Progenitor cell of endocrine pancreas (in vitro differentiated cells): ENCODE results near the gene MNDA. TPM values are rescaled to one million over a fixed set of nuclear protein-coding genes. Genes with fewer than 3 reads are reported as not detected.
A peak's percentile ranks its signal among the peaks of the same experiment; 100 is the strongest.

Source experiments
- DNase-seq: peaks from one replicate; pipeline ENCODE4 v3.0.0; 2021; ENCODE audit warnings: low spot score; ENCODE audit not compliant: unreplicated experiment
- H3K27ac Mint-ChIP-seq: 2 replicates; pipeline ENCODE4 v1.8.0; 2021; ENCODE audit warnings: mild to moderate bottlenecking, moderate library complexity, mixed read lengths
- H3K27me3 Mint-ChIP-seq: 2 replicates; pipeline ENCODE4 v1.8.0; 2021; ENCODE audit warnings: mixed read lengths
- H3K36me3 Mint-ChIP-seq: 2 replicates; pipeline ENCODE4 v1.8.0; 2022; ENCODE audit warnings: mixed read lengths; ENCODE audit not compliant: insufficient read depth
- H3K4me1 Mint-ChIP-seq: 2 replicates; pipeline ENCODE4 v1.8.0; 2021; ENCODE audit warnings: low read depth, mixed read lengths
- H3K4me3 Mint-ChIP-seq: 2 replicates; pipeline ENCODE4 v1.8.0; 2021; ENCODE audit warnings: low read depth, mild to moderate bottlenecking, moderate library complexity, mixed read lengths
- H3K9me3 Mint-ChIP-seq: 2 replicates; pipeline ENCODE4 v1.8.0; 2021; ENCODE audit warnings: low read depth, mixed read lengths
- CTCF ChIP-seq: fragments of 200-600 bp; sonication (generic); IDR thresholded peaks from one replicate; pipeline ENCODE4 v1.5.0; 2021; ENCODE audit warnings: antibody characterized with exemption, mild to moderate bottlenecking; ENCODE audit not compliant: unreplicated experiment
- long read RNA-seq: library from polyadenylated mRNA; unstranded; transcript quantifications from one replicate; pipeline ENCODE4 v2.0.0, GENCODE V29; 2020
- total RNA-seq: library from RNA; stranded (reverse); gene quantifications from 2 replicates; pipeline ENCODE4 v1.2.1, GENCODE V29; 2021

MNDA gene
- total RNA-seq, result not detected in 2 replicates
- long read RNA-seq, result 0 reads

DNA sequence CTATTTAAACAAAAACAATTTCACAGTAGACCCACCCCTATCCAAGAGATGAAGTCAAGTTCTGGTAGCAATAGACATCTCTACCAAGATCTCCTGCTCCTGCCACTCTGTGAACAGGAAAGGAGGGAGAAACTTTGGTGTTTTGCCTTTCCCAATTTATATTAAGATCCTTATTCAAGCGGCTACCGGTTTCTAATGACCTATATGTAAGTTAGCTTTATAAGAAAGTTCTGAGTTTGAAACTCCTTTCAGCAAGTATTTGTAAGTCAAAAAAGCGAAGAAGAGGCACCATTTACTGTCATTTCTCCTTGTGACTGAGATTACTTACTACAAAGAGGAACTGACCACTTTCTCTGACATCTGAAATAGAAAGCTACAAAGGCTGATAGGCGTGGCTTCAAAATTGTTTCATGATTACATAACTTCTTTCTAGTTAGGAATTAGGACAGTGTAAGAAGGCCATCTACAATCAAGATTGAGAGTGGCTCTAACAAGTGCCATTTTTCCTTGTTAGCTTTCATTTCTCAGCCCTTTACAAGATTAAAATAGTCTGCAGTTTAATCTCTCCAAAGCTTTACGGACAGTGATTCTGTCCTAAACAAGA lies at the start of gene MNDA:
Gene MNDA, plus strand, starts transcription at position 448 of the 604 bp plus-strand sequence. CDS start 10,803 bp downstream, outside the sequence.
- Mint-ChIP-seq H3K27ac (no peak within 1 kb of the TSS), H3K9me3 (peaks cover 25% of the 10 kb centered on the region), H3K27me3 (no peaks in the 10 kb centered on the region), H3K4me3 (no peak within 1 kb of the TSS), H3K4me1 (no peaks in the 10 kb centered on the region), H3K36me3 (no peaks in the 10 kb centered on the region)
- TF ChIP-seq CTCF, result no peak
- DNase-seq, result no peak

- Mint-ChIP-seq H3K27ac (no peak overlapping the region), H3K4me1 (peaks cover 1% of the 10 kb centered on the region), H3K4me3 (no peak overlapping the region), H3K9me3 (peaks cover 7% of the 10 kb centered on the region), H3K36me3 (no peaks in the 10 kb centered on the region), H3K27me3 (peaks cover 3% of the 10 kb centered on the region)
- no peak for DNase-seq
- TF ChIP-seq CTCF, result peak; percentile 32
Observed at GRCh38 chr1:158793604-158794003, 37.5 kb upstream of the MNDA start.

DNA sequence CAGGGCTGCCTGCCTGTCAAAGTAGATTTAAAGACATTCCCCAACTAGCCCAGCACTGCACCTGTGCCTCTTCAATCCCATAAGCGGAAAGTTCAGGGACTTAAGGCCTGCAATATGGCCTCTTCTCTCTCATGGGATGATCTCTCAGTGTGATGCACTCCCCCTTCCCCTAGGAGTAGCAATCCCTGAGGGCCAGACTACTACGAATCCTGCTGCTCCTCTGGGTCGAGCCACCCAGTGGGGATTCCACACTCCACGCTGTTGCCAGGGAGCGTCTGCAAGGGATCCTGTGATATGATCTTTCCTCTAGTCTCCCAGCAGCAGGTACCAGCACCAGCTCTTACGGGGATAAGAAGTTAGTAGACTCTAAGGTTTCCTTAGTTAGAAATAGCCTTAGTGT lies 36.9 kb upstream of the MNDA start:
- peaks cover 3% of the 10 kb centered on the region for H3K27me3 Mint-ChIP-seq
- peaks cover 1% of the 10 kb centered on the region for H3K4me1 Mint-ChIP-seq
- DNase-seq, result no peak
- H3K36me3 Mint-ChIP-seq, result no peaks in the 10 kb centered on the region
- TF ChIP-seq CTCF, result no peak
- H3K4me3 Mint-ChIP-seq, result no peak overlapping the region
- peaks cover 4% of the 10 kb centered on the region for H3K9me3 Mint-ChIP-seq
- no peak overlapping the region for H3K27ac Mint-ChIP-seq

DNA sequence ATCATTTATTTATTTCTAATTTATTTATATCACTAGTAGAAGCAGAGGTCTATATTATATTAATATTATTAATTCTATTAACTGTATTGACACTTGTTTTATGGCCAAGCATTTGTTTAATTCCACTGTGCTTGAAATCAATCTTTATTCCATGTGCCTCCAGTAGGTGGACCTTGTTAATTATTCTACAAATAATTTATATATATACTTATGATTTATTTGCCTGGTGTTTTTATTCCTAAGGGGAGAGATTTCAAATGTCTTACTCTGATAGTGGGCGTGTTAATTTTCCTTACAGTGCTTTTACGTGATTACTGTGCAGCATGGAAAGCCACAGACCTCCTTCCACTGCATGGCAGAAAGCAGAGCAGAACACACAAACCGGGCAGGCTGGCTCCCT lies 32.6 kb upstream of the MNDA start:
- Mint-ChIP-seq H3K27me3 (peaks cover 3% of the 10 kb centered on the region), H3K4me1 (no peaks in the 10 kb centered on the region), H3K4me3 (no peak overlapping the region), H3K9me3 (no peaks in the 10 kb centered on the region), H3K36me3 (no peaks in the 10 kb centered on the region), H3K27ac (no peak overlapping the region)
- peak; percentile 26 for TF ChIP-seq CTCF
- DNase-seq, result no peak

GRCh38 chr1:158799689-158800088 lies 31.5 kb upstream of the MNDA start:
- no peak for DNase-seq
- no peaks in the 10 kb centered on the region for H3K9me3 Mint-ChIP-seq
- no peaks in the 10 kb centered on the region for H3K36me3 Mint-ChIP-seq
- no peak for TF ChIP-seq CTCF
- no peak overlapping the region for H3K27ac Mint-ChIP-seq
- no peak overlapping the region for H3K4me3 Mint-ChIP-seq
- H3K4me1 Mint-ChIP-seq, result no peaks in the 10 kb centered on the region
- peaks cover 3% of the 10 kb centered on the region for H3K27me3 Mint-ChIP-seq
